IMR-90 (cell line): ENCODE measurements around the gene EXPH5.

Source experiments
- CTCF ChIP-seq: conservative IDR thresholded peaks from 2 replicates; pipeline ENCODE4 v1.5.1; 2012; ENCODE audit warnings: mild to moderate bottlenecking, low read depth, low read length, improper control_type of control experiment
- RAD21 ChIP-seq: IDR thresholded peaks from 2 replicates; pipeline ENCODE4 v1.6.1; 2012; ENCODE audit warnings: low read length, improper control_type of control experiment
- RFX5 ChIP-seq: IDR thresholded peaks from 2 replicates; pipeline ENCODE4 v1.8.0; 2012; ENCODE audit warnings: low read depth, mild to moderate bottlenecking, low read length, moderate library complexity
- SMC3 ChIP-seq: fragments of 150-350 bp; IDR thresholded peaks from 2 replicates; pipeline ENCODE4 v1.6.1; 2016; ENCODE audit warnings: low read depth, mild to moderate bottlenecking, antibody characterized with exemption, low read length, moderate library complexity

GRCh38 chr11:108538502-108538901 is 55.1 kb downstream of the EXPH5 start:
- TF ChIP-seq CTCF = no peak
- no peak for TF ChIP-seq RAD21
- no peak for TF ChIP-seq SMC3
- TF ChIP-seq RFX5 = no peak
